Measurements from ENCODE around the gene BOC. TPM values are rescaled to one million over a fixed set of nuclear protein-coding genes. Genes with fewer than 3 reads are reported as not detected.

Gene BOC
- total and polyA plus RNA-seq, 2 of the 13 experiments (the other 11 are each of a cell fraction or from before 2014, with no cell fraction given) = 0.04 TPM; not detected in 1

- TF ChIP-seq LRRFIP1 (CRISPR knock-in tag; conservative IDR thresholded peaks at IDR 0.05) = no peak
- no peak for TF ChIP-seq ATRX (CRISPR knock-in tag; IDR thresholded peaks at IDR 0.05; ENCODE audit: borderline replicate concordance)
- TF ChIP-seq MLLT10 (CRISPR knock-in tag; IDR thresholded peaks at IDR 0.05) = no peak
- TF ChIP-seq ZNF589 (CRISPR knock-in tag; conservative IDR thresholded peaks at IDR 0.05) = no peak
- TF ChIP-seq MAFK (conservative IDR thresholded peaks at IDR 0.05 in 1 of 2, IDR thresholded peaks at IDR 0.05 in 1 of 2; ENCODE audit: low read length in 2 of 2) = no peak
- TF ChIP-seq GATAD1 (CRISPR knock-in tag; IDR thresholded peaks at IDR 0.05) = no peak
Observed at GRCh38 chr3:113270068-113270467, 58.7 kb downstream of the BOC start (continued).

DNA sequence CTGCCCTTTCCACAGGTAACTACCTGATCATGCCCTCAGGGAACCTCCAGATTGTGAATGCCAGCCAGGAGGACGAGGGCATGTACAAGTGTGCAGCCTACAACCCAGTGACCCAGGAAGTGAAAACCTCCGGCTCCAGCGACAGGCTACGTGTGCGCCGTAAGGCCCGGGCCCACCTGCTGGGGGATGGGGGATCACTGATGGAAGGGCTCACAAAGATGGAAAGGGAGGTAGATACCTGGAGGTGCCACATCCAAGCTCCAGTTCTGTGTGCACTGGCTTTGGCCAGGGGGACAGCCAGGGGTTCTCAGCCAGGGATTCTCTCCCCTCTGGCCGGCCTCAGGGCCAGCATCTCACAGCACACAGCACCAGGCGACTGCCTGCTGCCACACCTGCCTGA lies 59.4 kb downstream of the BOC start:
- Histone ChIP-seq H3K27ac (ENCODE audit: extremely low read length, insufficient read depth, low read length) (no peak overlapping the region), H4K20me1 (ENCODE audit: insufficient read depth, low read length) (no peaks in the 10 kb centered on the region), H3K9me3 (ENCODE audit: low read length) (no peaks in the 10 kb centered on the region), H3K9ac (ENCODE audit: insufficient read depth, low read depth, low read length) (no peak overlapping the region), H3K79me2 (ENCODE audit: insufficient read depth, low read length) (no peaks in the 10 kb centered on the region), H3K27me3 (ENCODE audit: control insufficient read depth in 1 of 2, insufficient read depth in 2 of 2, low read length in 2 of 2) (peaks cover 5 to 49% of the 10 kb centered on the region in 2 experiments; a peak in 4 of 5 replicates), H2AFZ (ENCODE audit: low read length) (no peak overlapping the region), H3K4me2 (ENCODE audit: low read depth, low read length) (no peak overlapping the region), H3K36me3 (replicated peaks in 1 of 2; ENCODE audit: control insufficient read depth in 1 of 2, insufficient read depth in 2 of 2, low read length in 2 of 2) (no peaks in the 10 kb centered on the region), H3K4me1 (ENCODE audit: insufficient read depth, low read length) (peaks cover 10% of the 10 kb centered on the region), H3K4me3 (replicated peaks in 1 of 3; ENCODE audit: insufficient read depth in 1 of 3, low read depth in 2 of 3, low read length in 3 of 3) (no peak overlapping the region)
- DNase-seq (ENCODE audit: low spot score) (no peak), ATAC-seq (no peak), FAIRE-seq (no peak)
- no TSS peak for BruUV-seq (replicated peaks)
- WGBS (ENCODE audit: low lambda C conversion rate) = no CpG with 5 or more reads among the region's 9 CpGs
- ChIA-PET POLR2A (no interaction called here), CTCF (ENCODE audit: low intra/inter-chr PET ratio, low total read pairs) (no interaction called here)
- in situ Hi-C loops (cut with HindIII; ENCODE audit: extremely low pct_ligation_motif_present, low pct_unique_long_range_greater_than_20kb) = no loop called here
- intact Hi-C loops (cut with micrococcal nuclease; ENCODE audit: unreplicated experiment) = no loop called here
- TF ChIP-seq ZBTB8A (CRISPR knock-in tag; IDR thresholded peaks at IDR 0.05; ENCODE audit: borderline replicate concordance, low read depth) (no peak), ZSCAN9 (CRISPR knock-in tag; IDR thresholded peaks at IDR 0.05; ENCODE audit: borderline replicate concordance) (no peak), SIN3B (IDR thresholded peaks at IDR 0.05; ENCODE audit: low read length) (no peak), MYNN (CRISPR knock-in tag; IDR thresholded peaks at IDR 0.05; ENCODE audit: low read depth) (no peak)

All from HepG2 (cell line).